K562 (cell line): ENCODE data around the gene ANAPC5. TPM values are rescaled to one million over a fixed set of nuclear protein-coding genes. Genes with fewer than 3 reads are reported as not detected.

ENCODE experiments used
- BRD4 ChIP-seq: fragments of 200-600 bp; sonication (generic); IDR thresholded peaks from 2 replicates; pipeline ENCODE4 v1.6.1; 2017; ENCODE audit warnings: inconsistent platforms
- DLX4 ChIP-seq: fragments of 250-450 bp; sonication (Bioruptor Pico); IDR thresholded peaks from 2 replicates; pipeline ENCODE4 v1.6.1; 2021; ENCODE audit warnings: mild to moderate bottlenecking
- GABPB2 ChIP-seq: fragments of 250-450 bp; sonication (Bioruptor Pico); conservative IDR thresholded peaks from 2 replicates; pipeline ENCODE4 v1.5.1; 2021; ENCODE audit warnings: mild to moderate bottlenecking
- HMBOX1 ChIP-seq: sonication (generic); IDR thresholded peaks from 2 replicates; pipeline ENCODE4 v1.6.1; 2016
- MYBL2 ChIP-seq, 2 experiments: fragments of 450-650 bp in 1 of 2; sonication (generic) in 1 of 2; formaldehyde crosslinking in 1 of 2; IDR thresholded peaks; 2 replicates each; pipeline versions ENCODE4 v1.6.1 to v1.8.1; 2017 to 2022; ENCODE audit warnings: borderline replicate concordance in 1 of 2, inconsistent platforms in 1 of 2, low read depth in 1 of 2, mild to moderate bottlenecking in 1 of 2, missing genetic modification reagents in 1 of 2, moderate library complexity in 1 of 2
- NR4A1 ChIP-seq, 2 experiments: fragments of 250-450 bp in 1 of 2; fragments of 450-650 bp in 1 of 2; sonication (Bioruptor Pico) in 1 of 2; IDR thresholded peaks; 2 replicates each; pipeline versions ENCODE4 v1.4.0 to v1.6.1; 2016 to 2020; ENCODE audit warnings: mild to moderate bottlenecking in 2 of 2, missing compliant biosample characterization in 1 of 2, missing genetic modification characterization in 1 of 2, moderate library complexity in 1 of 2
- SMAD3 ChIP-seq: fragments of 450-650 bp; formaldehyde crosslinking; conservative IDR thresholded peaks from 2 replicates; pipeline ENCODE4 v1.4.0; 2020; ENCODE audit warnings: mild to moderate bottlenecking
- SMARCC2 ChIP-seq: fragments of 450-650 bp; IDR thresholded peaks from 2 replicates; pipeline ENCODE4 v1.6.1; 2017; ENCODE audit warnings: antibody characterized with exemption, moderate library complexity, mild to moderate bottlenecking, low read depth
- SRSF3 ChIP-seq: fragments of 200-400 bp; formaldehyde crosslinking; IDR thresholded peaks from 2 replicates; pipeline ENCODE4 v1.6.1; 2016; ENCODE audit warnings: mild to moderate bottlenecking, low read length, moderate library complexity; ENCODE audit not compliant: insufficient read depth
- STAT5A ChIP-seq: IDR thresholded peaks from 2 replicates; pipeline ENCODE4 v1.6.1; 2012; ENCODE audit warnings: low read length, inconsistent platforms, borderline replicate concordance
- TAL1 ChIP-seq: fragments of 450-650 bp; IDR thresholded peaks from 2 replicates; pipeline ENCODE4 v1.6.1; 2016; ENCODE audit warnings: mild to moderate bottlenecking
- ZNF174 ChIP-seq: fragments of 250-450 bp; sonication (Bioruptor Pico); IDR thresholded peaks from 2 replicates; pipeline ENCODE4 v1.4.0; 2020; ENCODE audit warnings: mild to moderate bottlenecking
- polyA plus RNA-seq, 8 experiments: library from polyadenylated mRNA; depleted of rRNA in 4 of 8; stranded (reverse) in 5 of 8; unstranded in 3 of 8; fragments of >200 nt; fragmentation: Nextera tagmentation in 2 of 8; fragmentation: Illumina TruSeq in 1 of 8; extraction: Ambion mirVana in 2 of 8; extraction: Trizol in 1 of 8; gene quantifications; 2 replicates each; pipeline versions ENCODE4 v1.2.1 to v1.2.3, GENCODE V29; 2011 to 2014; ENCODE audit warnings: inconsistent platforms in 1 of 8, missing spikeins in 1 of 8
- total RNA-seq, 7 experiments: library from RNA; depleted of rRNA in 6 of 7; stranded (reverse); fragments of >200 nt in 6 of 7; fragmentation: Illumina TruSeq in 2 of 7; extraction: Trizol in 2 of 7; gene quantifications; 2 replicates each; pipeline versions ENCODE4 v1.2.1 to v1.2.3, GENCODE V29; 2011 to 2021; ENCODE audit warnings: low replicate concordance in 1 of 7
- TF ChIP-seq, protein P1 (sequence below): fragments of 250-450 bp; sonication (Bioruptor Pico); IDR thresholded peaks from 2 replicates; pipeline ENCODE4 v1.8.0; 2021; ENCODE audit warnings: mild to moderate bottlenecking, moderate library complexity
- TF ChIP-seq, protein P2 (sequence below): fragments of 250-450 bp; sonication (Bioruptor Pico); IDR thresholded peaks from 2 replicates; pipeline ENCODE4 v1.8.0; 2021; ENCODE audit warnings: borderline replicate concordance, mild to moderate bottlenecking, moderate library complexity; ENCODE audit not compliant: poor library complexity, severe bottlenecking

ANAPC5 gene
- total and polyA plus RNA-seq, 9 of the 15 experiments (the other 6 are each of a cell fraction or from before 2014, with no cell fraction given): 136 to 315 (median 197) TPM

GRCh38 chr12:121296618-121297434 is 55.4 kb downstream of the ANAPC5 start, which contains the start of gene CAMKK2 (continued):
- TF ChIP-seq MYBL2 (IDR thresholded peaks at IDR 0.05; ENCODE audit: low read depth) (no peak), MYBL2 (CRISPR knock-in tag; IDR thresholded peaks at IDR 0.05; ENCODE audit: borderline replicate concordance) (no peak), TAL1 (no peak), SRSF3 (no peak), DLX4 (no peak), SMARCC2 (no peak; the same call in 1 of the 2 replicates), ZNF174 (CRISPR knock-in tag) (no peak), STAT5A (no peak), HMBOX1 (no peak), BRD4 (no peak), NR4A1 (CRISPR knock-in tag; IDR thresholded peaks at IDR 0.05) (no peak; the same call in 1 of the 2 replicates), NR4A1 (tag; IDR thresholded peaks at IDR 0.05) (no peak), GABPB2 (CRISPR knock-in tag) (no peak), SMAD3 (CRISPR knock-in tag) (no peak)
- TF ChIP-seq, protein P1, sequence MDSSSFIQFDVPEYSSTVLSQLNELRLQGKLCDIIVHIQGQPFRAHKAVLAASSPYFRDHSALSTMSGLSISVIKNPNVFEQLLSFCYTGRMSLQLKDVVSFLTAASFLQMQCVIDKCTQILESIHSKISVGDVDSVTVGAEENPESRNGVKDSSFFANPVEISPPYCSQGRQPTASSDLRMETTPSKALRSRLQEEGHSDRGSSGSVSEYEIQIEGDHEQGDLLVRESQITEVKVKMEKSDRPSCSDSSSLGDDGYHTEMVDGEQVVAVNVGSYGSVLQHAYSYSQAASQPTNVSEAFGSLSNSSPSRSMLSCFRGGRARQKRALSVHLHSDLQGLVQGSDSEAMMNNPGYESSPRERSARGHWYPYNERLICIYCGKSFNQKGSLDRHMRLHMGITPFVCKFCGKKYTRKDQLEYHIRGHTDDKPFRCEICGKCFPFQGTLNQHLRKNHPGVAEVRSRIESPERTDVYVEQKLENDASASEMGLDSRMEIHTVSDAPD: no peak
- TF ChIP-seq, protein P2, sequence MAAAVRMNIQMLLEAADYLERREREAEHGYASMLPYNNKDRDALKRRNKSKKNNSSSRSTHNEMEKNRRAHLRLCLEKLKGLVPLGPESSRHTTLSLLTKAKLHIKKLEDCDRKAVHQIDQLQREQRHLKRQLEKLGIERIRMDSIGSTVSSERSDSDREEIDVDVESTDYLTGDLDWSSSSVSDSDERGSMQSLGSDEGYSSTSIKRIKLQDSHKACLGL: no peak
